HG03064 (cell line): Measurements from ENCODE around the gene KCNC3.

Experiments used
- ATAC-seq: cut with Tn5 transposase; IDR thresholded peaks from one replicate; pipeline ENCODE4 v1.9.1; 2021; ENCODE audit warnings: low read depth; ENCODE audit not compliant: unreplicated experiment

KCNC3 gene

DNA sequence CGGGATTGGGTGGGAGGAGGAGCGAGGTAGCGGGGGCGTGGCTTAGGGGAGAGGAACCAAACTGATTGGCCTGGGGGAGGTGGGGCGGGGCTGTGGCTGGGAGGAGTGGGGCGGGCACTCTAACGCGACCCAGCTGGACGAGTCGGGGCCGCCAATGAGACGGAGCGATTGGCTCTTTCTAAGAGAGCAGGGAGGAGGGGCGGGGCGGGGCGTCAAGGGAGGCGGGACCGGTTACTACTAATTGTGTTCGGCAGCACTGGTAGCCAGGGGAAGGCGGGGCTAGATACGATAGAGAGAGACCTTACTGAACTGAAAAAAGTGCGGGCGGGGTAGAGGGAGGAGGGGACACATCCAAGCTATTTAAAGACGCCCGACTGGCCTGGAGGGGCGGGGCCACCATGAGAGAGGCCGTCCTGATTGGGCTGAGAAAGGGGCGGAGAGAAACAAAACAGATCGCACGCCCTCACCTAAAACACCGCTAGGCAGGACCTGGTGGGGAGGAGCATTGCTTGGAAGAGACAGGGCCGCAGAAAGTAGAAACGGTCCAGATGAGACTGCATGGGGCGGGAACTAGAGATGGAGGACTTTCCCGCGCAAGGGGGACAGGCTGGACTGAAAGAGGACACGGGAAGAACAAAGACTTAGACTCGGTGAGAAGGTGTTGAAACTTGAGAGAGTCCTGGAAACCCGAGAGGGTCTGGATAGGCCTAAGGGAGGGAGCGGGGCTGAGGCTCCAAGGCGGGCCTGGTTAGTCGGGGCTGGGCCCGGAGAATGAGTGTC is at the start of gene KCNC3:
KCNC3 (minus strand) TSS at position 232 of the 780 bp plus-strand sequence. CDS start 295 bp downstream, outside the sequence.
- no peak for ATAC-seq

DNA sequence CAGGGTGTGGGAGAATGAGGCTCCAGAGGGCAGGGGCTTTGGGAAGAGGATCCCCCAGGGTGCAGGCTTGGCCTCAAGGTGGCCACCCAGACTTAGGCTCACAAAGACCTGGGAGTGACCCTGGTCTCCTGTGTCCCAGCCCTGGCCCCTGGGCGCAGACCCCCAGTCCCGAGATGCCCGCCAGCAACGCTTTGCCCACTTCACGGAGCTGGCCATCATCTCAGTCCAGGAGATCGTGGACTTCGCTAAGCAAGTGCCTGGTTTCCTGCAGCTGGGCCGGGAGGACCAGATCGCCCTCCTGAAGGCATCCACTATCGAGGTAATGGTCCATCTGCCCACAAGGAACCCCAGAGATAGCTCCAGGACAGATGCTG is 49.7 kb upstream of the KCNC3 start:
- ATAC-seq, result no peak

DNA sequence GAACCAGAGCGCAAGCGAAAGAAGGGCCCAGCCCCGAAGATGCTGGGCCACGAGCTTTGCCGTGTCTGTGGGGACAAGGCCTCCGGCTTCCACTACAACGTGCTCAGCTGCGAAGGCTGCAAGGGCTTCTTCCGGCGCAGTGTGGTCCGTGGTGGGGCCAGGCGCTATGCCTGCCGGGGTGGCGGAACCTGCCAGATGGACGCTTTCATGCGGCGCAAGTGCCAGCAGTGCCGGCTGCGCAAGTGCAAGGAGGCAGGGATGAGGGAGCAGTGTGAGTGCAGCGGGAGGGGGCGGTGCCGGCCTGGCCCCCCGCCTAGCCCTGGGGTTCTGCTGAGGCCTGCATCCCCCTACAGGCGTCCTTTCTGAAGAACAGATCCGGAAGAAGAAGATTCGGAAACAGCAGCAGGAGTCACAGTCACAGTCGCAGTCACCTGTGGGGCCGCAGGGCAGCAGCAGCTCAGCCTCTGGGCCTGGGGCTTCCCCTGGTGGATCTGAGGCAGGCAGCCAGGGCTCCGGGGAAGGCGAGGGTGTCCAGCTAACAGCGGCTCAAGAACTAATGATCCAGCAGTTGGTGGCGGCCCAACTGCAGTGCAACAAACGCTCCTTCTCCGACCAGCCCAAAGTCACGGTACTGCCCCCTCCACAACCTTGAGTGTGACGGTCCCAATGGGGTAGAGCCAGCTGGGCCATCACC is 49.1 kb upstream of the KCNC3 start:
- ATAC-seq, result no peak

DNA sequence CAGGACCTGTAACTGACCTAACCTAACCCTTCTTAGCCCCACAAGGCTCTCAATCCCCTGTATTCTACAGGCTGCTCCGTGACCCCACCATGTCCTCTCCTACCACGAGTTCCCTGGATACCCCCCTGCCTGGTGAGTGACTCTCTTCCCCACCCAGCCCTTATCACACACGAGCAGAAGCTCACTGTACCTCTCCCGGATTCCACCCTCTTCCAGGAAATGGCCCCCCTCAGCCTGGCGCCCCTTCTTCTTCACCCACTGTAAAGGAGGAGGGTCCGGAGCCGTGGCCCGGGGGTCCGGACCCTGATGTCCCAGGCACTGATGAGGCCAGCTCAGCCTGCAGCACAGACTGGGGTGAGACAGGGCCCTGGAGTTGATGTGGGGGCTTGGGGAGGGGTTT is 48.3 kb upstream of the KCNC3 start:
- no peak for ATAC-seq

DNA sequence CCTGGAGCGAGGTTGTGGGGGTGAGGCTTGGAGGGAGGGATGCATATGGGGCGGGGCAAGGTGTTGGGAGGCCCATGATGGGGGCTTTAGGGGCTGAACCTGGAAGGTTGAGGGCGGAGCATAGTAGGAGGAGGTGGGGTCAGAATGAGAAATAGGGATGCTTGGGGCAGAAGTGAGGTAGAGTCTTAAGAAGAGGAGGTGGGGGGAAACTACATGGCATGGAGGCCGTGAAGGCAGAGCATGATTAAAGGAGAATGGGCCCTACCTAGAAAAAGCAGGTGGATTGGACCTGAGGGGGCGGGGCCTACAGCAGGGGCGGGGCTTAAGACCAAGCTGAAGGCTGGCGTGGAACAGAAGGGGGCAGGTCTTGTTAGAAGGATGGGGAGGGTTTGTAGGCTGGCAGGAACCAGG is 47.9 kb upstream of the KCNC3 start:
- ATAC-seq, result no peak

DNA sequence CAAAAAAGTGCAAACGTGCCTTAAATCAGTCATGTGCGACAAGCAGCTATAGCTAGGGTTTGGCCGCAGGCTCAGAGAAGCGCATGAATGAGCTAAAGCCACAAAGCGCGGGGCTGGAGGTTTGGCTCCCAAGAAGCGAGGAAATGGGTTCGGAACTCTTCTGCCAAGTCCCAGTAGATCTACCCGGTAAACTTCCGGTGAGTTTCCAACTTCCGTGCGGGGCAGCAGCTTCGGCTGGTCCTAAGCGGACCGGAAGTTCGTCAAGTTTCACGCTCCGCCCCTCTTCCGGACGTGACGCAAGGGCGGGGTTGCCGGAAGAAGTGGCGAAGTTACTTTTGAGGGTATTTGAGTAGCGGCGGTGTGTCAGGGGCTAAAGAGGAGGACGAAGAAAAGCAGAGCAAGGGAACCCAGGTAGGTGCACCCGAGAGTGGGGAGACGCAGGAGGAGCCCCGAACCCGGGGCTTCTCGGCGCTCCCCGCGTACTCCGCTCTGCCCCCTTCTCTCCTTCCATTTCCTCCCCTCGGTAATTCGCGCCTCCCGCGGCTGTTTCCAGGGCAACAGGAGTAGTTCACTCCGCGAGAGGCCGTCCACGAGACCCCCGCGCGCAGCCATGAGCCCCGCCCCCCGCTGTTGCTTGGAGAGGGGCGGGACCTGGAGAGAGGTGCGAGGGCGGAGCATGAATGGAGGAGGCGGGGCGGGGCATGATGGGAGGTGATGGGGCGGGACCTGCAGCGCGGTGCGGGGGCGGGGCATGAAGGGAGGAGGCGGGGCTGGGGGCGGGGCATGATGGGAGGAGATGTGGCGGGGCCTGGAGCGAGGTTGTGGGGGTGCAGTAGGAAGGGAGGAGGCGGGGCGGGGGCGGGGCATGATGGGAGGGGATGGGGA is 47.2 kb upstream of the KCNC3 start, which contains the start of gene NR1H2:
NR1H2 (plus strand) TSS at position 292 of the 885 bp plus-strand sequence. CDS start 1,149 bp downstream, outside the sequence.
- ATAC-seq, result peak; percentile 58

DNA sequence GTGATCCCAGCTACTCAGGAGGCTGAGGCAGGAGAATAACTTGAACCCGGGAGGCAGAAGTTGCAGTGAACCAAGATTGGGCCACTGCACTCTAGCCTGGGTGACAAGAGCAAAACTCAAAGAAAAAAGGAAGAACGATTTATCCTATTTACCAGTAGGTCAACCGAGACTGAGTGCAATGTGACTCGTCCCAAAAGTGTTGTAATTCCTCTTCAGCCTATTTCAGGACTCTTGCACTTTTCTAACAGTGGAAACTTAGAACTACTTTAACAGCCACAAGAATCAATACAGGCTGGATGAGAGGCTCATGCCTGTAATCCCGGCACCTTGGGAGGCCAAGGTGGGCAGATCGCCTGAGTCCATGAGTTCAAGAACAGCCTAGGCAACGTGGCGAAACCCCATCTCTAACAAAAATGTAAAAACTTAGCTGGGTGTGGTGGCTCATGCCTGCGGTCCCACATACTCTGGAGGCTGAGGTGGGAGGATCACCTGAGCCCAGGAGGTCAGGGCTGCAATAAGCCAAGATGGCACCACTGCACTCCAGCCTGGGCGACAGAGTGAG is 42.8 kb upstream of the KCNC3 start:
- ATAC-seq, result no peak

DNA sequence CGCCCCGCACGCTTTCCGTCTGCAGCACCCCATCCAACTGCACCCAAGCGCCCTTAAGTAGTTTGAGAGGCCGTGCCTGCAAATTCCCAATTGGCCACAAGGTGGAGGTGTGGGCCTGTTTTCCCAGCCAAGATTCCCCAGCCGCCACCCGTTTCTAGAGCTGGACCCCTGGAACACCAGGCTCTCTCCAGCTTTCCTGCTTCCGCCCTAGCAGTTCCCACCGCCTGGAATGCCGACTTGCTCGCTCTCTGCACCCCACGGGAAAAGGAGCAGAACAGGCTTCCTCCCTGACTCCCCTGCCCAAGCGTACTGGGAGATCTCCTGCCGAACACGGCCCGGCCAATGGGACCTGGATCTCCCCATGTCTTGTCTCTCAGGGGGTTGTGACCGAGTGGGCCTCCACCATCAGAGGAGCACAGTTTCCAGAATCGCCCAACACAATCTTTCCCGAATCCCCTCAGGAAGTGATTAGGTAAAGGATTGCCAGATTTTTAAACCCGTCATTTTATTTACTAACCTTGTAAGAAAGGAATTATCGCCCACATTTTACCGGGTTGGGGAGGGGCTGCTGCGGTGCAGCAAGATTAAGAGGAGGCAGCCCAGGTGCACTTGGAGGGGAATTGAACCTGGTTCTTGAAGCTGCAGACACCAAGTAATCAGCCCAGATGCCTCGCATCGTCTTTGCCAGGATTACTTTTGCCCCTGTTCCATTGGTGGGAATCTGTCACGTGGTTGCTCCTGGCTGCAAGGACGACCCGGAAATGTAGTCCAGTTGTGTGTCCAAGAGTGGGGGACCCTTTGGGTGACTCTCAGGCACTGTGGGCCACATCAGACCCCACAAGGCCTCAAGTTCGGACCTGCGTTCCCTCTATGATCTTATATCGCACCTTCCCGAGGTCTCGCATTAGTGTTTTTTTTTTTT is 39.7 kb upstream of the KCNC3 start:
- no peak for ATAC-seq

DNA sequence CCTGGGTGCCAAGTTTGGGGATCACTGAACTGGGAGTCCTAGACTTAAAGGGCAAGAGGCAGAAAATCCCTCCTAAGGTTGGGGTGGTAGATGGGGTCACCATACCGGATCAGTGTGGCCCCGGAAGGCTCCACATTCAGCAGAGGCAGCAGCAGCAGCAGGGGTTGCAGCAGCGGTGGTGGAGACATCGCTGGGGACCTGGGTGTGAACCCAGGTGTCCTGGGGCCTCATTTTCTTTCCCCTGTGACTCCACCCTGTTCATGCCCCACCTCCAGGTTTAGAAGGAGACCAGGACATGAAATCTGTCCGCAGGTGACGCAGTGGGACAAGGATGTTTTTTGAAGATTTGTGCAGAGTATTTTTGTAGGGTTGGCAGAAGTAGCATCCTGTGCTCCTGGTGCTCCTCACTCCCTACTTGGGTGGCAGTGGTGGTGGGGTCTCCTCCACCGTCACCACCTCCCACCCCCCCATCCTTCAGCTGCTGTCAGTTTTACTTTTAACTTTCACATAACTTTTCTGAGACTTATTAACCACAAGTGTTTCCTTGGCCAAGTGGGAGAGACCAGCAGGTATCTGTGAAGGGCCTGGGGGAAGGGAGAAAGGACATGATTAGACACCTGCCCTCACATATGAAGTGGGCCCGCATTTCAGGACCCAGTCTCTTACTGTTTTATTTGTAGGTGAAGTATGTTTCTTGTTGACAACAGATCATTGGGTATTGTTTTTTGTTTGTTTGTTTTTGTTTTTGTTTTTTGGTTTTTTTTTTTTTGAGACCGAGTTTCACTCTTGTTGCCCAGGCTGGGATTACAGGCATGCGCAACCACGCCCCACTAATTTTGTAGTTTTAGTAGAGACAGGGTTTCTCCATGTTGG is 36.5 kb upstream of the KCNC3 start, which contains the start of gene NAPSA:
NAPSA (minus strand) TSS at position 206 of the 873 bp plus-strand sequence; CDS start at position 188, 18 bp downstream.
- ATAC-seq, result no peak

DNA sequence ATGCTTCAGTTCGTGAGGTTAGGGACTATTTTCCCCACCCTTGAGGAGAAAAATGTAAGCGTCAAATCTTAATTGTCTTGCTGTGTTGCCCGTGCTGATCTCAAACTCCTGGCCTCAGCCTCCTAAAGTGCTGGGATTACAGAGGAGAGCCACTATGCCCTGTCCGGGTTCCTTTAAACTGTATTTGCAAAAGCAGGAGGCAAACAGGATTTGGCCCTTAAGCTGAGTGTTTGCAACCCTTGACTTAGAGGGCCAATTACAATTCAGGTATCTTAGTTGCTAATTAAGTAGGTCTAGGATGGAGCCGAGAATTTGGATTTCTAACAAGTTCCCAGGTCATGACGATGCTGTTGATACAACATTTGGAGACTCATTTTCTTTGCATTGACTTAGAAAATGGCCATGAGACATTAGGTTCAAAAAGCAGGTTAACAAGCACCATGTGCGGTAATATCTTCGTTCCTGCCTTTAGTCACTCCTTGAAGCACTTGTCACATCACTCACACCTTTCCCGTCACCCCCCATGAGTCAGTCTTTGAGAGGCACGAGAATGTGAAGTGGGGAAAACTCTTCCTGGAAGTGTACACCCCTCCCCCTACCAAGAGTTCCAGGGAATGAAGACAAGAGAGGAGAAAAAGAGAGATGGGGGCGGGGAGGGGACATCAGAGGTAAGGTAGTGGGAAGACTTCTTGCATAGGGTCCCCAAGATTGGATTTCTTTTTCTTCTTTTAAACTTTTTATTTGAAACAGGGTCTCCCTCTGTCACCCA is 33.7 kb upstream of the KCNC3 start:
- no peak for ATAC-seq

DNA sequence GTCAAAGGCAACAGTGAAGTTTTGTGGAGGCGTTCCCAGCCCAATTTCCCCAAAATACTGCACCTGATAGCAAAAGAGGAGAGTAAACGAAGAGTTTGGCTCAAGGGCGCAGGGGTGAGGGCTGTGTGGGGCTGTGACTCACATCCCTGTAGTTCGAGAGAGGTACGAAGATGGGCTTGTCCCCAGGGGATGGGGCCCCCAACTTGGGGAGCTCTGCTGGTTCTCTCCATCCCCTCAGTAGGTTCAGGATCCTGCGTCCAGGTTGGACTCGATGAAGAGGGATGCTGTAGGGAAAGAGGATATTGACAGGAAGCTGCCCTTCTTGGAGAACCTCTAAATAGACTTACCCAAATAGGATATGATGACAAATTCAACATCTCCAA is 32.8 kb upstream of the KCNC3 start:
- no peak for ATAC-seq

DNA sequence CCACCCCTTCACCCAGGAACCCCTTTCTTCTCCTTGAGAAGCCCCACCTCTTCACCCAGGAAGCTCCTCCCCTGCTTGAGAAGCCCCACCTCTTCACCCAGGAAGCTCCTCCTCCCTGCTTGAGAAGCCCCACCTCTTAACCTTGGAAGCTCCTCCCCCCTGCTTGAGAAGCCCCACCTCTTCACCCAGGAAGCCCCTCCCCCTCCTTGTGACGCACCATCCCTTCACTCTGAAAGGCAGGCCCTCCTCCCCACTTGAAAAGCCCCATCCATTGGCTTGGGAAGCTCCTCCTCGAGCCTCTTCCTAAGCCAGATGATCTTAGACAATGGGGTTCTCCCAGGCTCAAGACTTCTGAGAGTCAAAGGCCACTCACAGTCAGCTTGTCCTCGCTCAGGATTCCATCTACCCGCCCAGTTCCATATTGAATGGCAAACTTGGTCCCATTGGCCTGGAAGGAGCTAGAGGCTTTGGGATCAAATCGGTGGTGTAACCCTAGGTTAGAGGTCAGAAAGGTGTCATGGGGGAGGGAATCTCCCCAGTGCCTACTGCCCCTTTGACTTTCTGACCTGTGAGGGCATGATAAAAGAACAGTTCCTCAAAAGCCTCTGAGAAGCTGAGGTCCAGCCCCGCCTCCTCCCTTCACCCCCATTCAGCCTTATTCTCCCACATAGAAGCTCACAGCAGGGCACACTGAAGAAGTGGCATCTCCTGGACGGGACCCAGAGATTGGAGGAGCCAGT is 32.3 kb upstream of the KCNC3 start:
- ATAC-seq, result no peak

DNA sequence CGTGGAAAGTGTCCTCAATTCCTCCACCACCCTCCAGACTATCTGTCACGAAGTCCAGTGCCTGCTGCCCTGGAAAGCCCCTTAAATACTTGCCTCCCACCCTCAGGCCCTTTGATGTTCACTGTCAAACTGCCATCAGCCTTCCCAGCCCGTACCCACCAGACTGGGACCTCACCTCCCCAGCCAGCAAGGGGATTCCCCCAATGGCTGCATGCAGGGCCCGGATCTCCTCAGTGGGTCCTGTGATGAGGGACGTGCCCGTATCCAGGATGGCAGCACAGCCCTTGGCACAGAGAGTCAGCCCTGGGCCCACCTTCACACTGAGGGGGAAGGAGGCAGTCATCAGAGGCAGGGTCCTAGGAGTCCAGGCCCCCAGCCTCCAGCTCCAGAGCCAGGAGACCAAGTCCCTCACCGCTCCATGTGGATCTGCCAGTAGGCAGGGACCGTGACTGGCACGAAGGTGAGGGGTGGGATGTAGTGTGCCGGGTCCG is 30.2 kb upstream of the KCNC3 start:
- ATAC-seq, result no peak

DNA sequence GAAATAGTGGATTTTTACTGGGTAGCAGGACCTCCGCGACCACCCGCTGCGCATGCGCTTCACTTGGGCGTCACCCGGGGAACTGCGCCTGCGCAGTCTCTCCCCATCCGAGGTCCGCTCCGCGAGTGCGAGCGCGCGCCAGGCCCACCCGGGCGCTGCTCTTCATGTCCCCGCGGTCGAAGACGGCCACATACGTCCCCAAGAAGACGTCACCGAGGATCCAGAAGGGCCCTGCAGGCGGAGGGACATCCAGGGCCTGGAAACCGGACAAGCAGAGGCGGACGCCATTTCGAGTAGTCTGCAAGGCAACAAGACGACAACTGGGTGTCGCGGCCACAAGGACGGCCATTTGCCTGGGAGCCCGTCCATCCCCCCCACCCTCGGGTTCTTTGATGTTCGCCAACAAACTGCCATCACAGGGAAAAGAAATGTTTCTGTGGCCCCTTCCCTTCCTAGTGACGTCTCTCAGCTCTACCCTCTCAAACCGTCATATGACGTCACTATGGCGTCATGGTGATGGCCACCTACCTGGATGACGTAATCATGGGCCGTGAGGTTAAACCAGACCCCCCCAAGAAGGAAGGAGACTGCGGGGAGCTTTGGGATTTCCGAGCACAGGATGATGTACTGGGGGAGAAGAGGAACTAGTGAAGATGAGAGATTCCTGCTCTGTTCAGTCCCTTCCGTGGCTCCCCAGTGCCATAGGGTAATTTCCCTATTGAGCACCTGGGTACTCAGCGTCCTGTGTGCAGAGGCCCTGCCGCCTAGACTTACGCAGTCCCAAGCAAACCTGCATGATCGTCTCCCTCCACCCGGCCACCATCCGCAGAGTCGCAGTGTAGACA is 29.5 kb upstream of the KCNC3 start:
- no peak for ATAC-seq

DNA sequence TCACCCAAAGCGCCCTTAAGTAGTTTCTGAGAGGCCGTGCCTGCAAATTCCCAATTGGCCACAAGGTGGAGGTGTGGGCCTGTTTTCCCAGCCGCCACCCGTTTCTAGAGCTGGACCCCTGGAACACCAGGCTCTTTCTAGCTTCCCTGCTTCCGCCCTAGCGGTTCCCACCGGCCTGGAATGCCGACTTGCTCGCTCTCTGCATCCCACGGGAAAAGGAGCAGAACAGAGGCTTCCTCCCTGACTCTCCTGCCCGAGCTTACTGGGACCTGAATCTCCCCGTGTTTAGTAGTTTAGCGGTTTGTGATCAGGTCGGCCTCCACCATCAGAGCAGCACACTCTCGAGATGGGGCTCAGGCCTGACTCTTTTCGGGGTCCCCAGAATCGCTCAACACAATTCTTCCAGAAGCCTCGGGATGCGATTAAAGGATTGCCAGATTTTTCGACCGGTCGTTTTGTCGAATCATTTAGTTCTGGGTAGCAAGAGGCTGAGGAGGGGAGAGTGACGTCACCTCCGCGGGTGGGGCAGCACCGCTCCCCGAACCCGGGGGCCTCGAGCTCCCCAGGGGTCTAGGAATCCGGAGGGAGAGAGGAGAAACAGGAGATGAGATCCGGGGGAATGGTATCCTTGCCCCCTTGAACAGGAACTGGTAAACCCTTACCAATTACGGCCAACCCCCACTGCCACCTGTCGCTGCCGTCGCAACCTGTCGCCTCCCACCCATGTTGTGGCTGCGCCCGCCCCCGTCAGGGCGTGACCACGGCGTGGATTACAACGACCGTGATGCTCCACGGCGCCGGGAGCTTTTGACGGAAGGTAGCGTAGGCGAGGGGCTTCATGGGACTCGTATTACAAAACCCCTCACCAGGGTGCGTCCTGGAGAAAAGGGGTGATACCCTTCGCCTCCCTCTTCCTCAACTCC is 28.3 kb upstream of the KCNC3 start:
- no peak for ATAC-seq
